ENCODE measurements around the gene CAPN9.

CAPN9 gene

DNA sequence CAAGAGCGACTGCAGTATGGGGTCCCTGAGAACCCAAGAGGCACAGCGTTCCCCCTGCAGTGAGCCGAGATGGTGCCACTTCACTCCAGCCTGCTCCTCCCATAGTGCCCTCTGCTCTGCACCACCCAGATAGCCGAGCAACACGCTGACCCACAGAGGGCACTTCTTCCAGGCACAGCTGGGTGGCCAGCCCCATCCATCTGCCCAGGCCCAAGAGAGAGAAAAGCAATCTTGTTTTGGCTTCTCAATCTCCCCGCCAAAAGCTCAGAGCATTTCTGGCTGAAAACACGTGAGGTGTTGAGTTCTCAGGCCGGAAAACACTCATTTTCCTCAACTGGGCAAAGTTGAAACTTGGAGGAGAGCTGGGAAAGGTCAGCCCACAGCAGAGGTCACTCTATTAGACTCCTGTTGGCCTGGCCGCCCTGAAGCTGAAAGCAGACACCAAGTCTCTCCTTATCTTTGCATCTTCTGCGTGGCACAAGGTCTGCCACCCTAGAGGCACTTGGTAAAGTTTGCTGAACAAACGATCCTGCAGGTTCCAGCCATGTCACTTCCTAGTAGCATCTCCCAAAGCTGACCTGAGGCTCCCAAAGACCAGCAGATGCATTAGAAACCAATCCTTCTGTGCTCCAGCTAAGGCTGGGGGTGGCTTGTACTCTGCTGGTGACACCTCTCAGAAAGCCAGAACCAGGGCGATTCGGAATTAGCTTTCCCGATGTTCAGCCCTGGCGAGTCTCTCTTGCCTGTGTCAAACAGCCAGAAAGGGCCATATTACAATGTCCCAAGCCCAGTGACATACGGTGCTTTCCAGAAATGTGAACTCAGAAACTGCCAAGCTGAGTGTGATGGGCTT is 10.9 kb downstream of the CAPN9 start:
- H3K9me3 ChIP-seq (ENCODE audit: low read length): no peaks in the 10 kb centered on the region
- H3K9ac ChIP-seq (ENCODE audit: low read length): no peak overlapping the region
- 0 out of 2 replicates have a peak, but pooled peaks cover 3% of the 10 kb centered on the region for H3K27me3 ChIP-seq (ENCODE audit: insufficient read depth, low read length)
- no peak overlapping the region for H3K4me2 ChIP-seq (ENCODE audit: low read length)
- H3K9me2 ChIP-seq (ENCODE audit: low read depth, low read length): no peaks in the 10 kb centered on the region
- H3K79me2 ChIP-seq (ENCODE audit: insufficient read depth, low read length): no peaks in the 10 kb centered on the region
- no peak overlapping the region for H3K4me3 ChIP-seq (ENCODE audit: low read depth, low read length, poor library complexity, severe bottlenecking)
- no peaks in the 10 kb centered on the region for H4K20me1 ChIP-seq (ENCODE audit: insufficient read depth, low read length)
- no peaks in the 10 kb centered on the region for H3K36me3 ChIP-seq (ENCODE audit: insufficient read depth, low read length)
- H3F3A ChIP-seq (ENCODE audit: insufficient read depth, low read length): no peaks in the 10 kb centered on the region
- peaks cover 9% of the 10 kb centered on the region for H3K4me1 ChIP-seq (ENCODE audit: insufficient read depth, low read length, severe bottlenecking)
- TF ChIP-seq EZH2 (IDR thresholded peaks at IDR 0.05; ENCODE audit: borderline replicate concordance, low read length) (no peak), CTCF (IDR thresholded peaks at IDR 0.05; ENCODE audit: low read length) (no peak)
- no peak overlapping the region for H2AFZ ChIP-seq (ENCODE audit: low read length)
- H3K27ac ChIP-seq (ENCODE audit: low read depth, low read length, poor library complexity, severe bottlenecking): no peak overlapping the region

DNA sequence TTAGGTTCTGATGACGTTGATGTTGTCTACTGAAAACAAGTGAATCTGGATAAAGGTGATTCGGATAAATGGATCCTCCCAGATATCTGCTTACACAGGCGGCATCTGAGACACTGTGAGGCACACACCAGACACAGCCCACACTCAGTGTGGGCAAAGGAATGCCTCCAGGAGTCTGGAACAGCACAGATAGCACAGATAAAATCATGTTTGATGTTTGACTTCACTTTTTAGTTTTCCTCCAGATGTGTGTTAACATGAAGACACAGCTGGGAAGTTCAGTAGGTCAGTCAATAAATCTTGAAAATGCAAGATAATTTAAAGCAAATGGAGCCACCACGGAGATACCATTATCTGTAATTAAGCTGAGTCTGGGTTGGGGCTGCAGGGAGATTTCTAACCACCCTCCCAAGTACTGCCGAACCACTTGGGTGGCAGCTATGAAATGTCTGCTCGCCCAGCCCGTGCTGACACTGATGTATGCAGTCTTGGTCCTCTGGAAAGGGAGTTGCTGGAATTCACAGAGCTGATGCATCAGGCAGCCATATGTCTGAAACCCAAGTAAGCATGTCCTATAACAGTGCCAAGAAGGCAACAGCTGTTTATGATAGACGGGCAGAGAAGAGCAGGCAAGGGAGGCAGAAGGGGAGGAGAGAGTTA is 11.7 kb downstream of the CAPN9 start:
- Histone ChIP-seq H3K9me3 (ENCODE audit: low read length) (no peaks in the 10 kb centered on the region), H3F3A (ENCODE audit: insufficient read depth, low read length) (no peaks in the 10 kb centered on the region), H3K4me1 (ENCODE audit: insufficient read depth, low read length, severe bottlenecking) (peaks cover 1% of the 10 kb centered on the region), H3K9ac (ENCODE audit: low read length) (no peak overlapping the region), H2AFZ (ENCODE audit: low read length) (no peak overlapping the region), H3K27ac (ENCODE audit: low read depth, low read length, poor library complexity, severe bottlenecking) (no peak overlapping the region), H4K20me1 (ENCODE audit: insufficient read depth, low read length) (no peaks in the 10 kb centered on the region), H3K79me2 (ENCODE audit: insufficient read depth, low read length) (no peaks in the 10 kb centered on the region), H3K4me3 (ENCODE audit: low read depth, low read length, poor library complexity, severe bottlenecking) (no peak overlapping the region), H3K27me3 (ENCODE audit: insufficient read depth, low read length) (0 out of 2 replicates have a peak, but pooled peaks cover 3% of the 10 kb centered on the region), H3K4me2 (ENCODE audit: low read length) (no peak overlapping the region), H3K9me2 (ENCODE audit: low read depth, low read length) (no peaks in the 10 kb centered on the region), H3K36me3 (ENCODE audit: insufficient read depth, low read length) (no peaks in the 10 kb centered on the region; the same call in 1 of the 2 replicates)
- TF ChIP-seq CTCF (IDR thresholded peaks at IDR 0.05; ENCODE audit: low read length): no peak
- no peak for TF ChIP-seq EZH2 (IDR thresholded peaks at IDR 0.05; ENCODE audit: borderline replicate concordance, low read length)

GRCh38 chr1:230759369-230760065 is 12.3 kb downstream of the CAPN9 start:
- Histone ChIP-seq H2AFZ (ENCODE audit: low read length) (no peak overlapping the region), H3K9me2 (ENCODE audit: low read depth, low read length) (no peaks in the 10 kb centered on the region), H3K36me3 (ENCODE audit: insufficient read depth, low read length) (no peaks in the 10 kb centered on the region; the same call in 1 of the 2 replicates), H3K27ac (ENCODE audit: low read depth, low read length, poor library complexity, severe bottlenecking) (no peak overlapping the region), H3K79me2 (ENCODE audit: insufficient read depth, low read length) (no peaks in the 10 kb centered on the region), H4K20me1 (ENCODE audit: insufficient read depth, low read length) (no peaks in the 10 kb centered on the region), H3K4me3 (ENCODE audit: low read depth, low read length, poor library complexity, severe bottlenecking) (no peak overlapping the region), H3F3A (ENCODE audit: insufficient read depth, low read length) (no peaks in the 10 kb centered on the region), H3K27me3 (ENCODE audit: insufficient read depth, low read length) (0 out of 2 replicates have a peak, but pooled peaks cover 3% of the 10 kb centered on the region), H3K9ac (ENCODE audit: low read length) (no peak overlapping the region), H3K4me1 (ENCODE audit: insufficient read depth, low read length, severe bottlenecking) (no peaks in the 10 kb centered on the region), H3K4me2 (ENCODE audit: low read length) (no peak overlapping the region), H3K9me3 (ENCODE audit: low read length) (no peaks in the 10 kb centered on the region)
- no peak for TF ChIP-seq EZH2 (IDR thresholded peaks at IDR 0.05; ENCODE audit: borderline replicate concordance, low read length)
- no peak for TF ChIP-seq CTCF (IDR thresholded peaks at IDR 0.05; ENCODE audit: low read length)

All from OCI-LY1 (cell line).